Dendritic cell treated with granulocyte-macrophage colony-stimulating factor and Interleukin-4, amounts not matched to agents 40 ng/mL and 50 ng/mL, for 4 days (primary cell): Measurements from ENCODE around the gene AKR7A2.
A peak's percentile ranks its signal among the peaks of the same experiment; 100 is the strongest.

Experiments
- H3K27ac Mint-ChIP-seq: one replicate; pipeline ENCODE4 v1.8.0; 2022; ENCODE audit warnings: mild to moderate bottlenecking, mixed read lengths
- H3K27me3 Mint-ChIP-seq: one replicate; pipeline ENCODE4 v1.8.0; 2022; ENCODE audit warnings: mild to moderate bottlenecking, mixed read lengths
- H3K36me3 Mint-ChIP-seq: one replicate; pipeline ENCODE4 v1.8.0; 2022; ENCODE audit warnings: low read depth, mixed read lengths
- H3K4me1 Mint-ChIP-seq: one replicate; pipeline ENCODE4 v1.8.0; 2022; ENCODE audit warnings: low read depth, mixed read lengths
- H3K4me3 Mint-ChIP-seq: one replicate; pipeline ENCODE4 v1.8.0; 2022; ENCODE audit warnings: mild to moderate bottlenecking, moderate library complexity, mixed read lengths
- H3K9me3 Mint-ChIP-seq: one replicate; pipeline ENCODE4 v1.8.0; 2022; ENCODE audit warnings: mixed read lengths
- intact Hi-C: fragments of 100-400 bp; cut with micrococcal nuclease; formaldehyde crosslinking; loops from one replicate; pipeline ENCODE4 v1.15.0; 2022

AKR7A2 gene

GRCh38 chr1:19348441-19349198 is 36.7 kb upstream of the AKR7A2 start:
- peaks cover 85% of the 10 kb centered on the region for H3K36me3 Mint-ChIP-seq
- peak overlapping the region; percentile 32 for H3K4me3 Mint-ChIP-seq
- peak overlapping the region; percentile 89 for H3K27ac Mint-ChIP-seq
- no peaks in the 10 kb centered on the region for H3K9me3 Mint-ChIP-seq
- intact Hi-C loops: loop anchor here (5.0 kb wide), 1 partner anchor 234 kb away; no protein-coding TSS in a partner anchor
- no peaks in the 10 kb centered on the region for H3K27me3 Mint-ChIP-seq
- peaks cover 78% of the 10 kb centered on the region for H3K4me1 Mint-ChIP-seq

GRCh38 chr1:19347533-19348172 is 35.7 kb upstream of the AKR7A2 start:
- H3K27ac Mint-ChIP-seq: peak overlapping the region; percentile 89
- H3K4me3 Mint-ChIP-seq: peak overlapping the region; percentile 42
- intact Hi-C loops: loop anchor here (5.0 kb wide), 1 partner anchor 235 kb away; no protein-coding TSS in a partner anchor

GRCh38 chr1:19346026-19346425 is 34.1 kb upstream of the AKR7A2 start:
- no peak overlapping the region for H3K4me3 Mint-ChIP-seq
- peaks cover 85% of the 10 kb centered on the region for H3K36me3 Mint-ChIP-seq
- no peaks in the 10 kb centered on the region for H3K9me3 Mint-ChIP-seq
- H3K4me1 Mint-ChIP-seq: peaks cover 70% of the 10 kb centered on the region
- peak overlapping the region; percentile 69 for H3K27ac Mint-ChIP-seq
- no peaks in the 10 kb centered on the region for H3K27me3 Mint-ChIP-seq
- intact Hi-C loops: loop anchor here (5.0 kb wide), 1 partner anchor 236 kb away; no protein-coding TSS in a partner anchor

More at GRCh38 chr1:19347533-19348172, 35.7 kb upstream of the AKR7A2 start:
- Mint-ChIP-seq H3K36me3 (peaks cover 85% of the 10 kb centered on the region), H3K9me3 (no peaks in the 10 kb centered on the region), H3K4me1 (peaks cover 69% of the 10 kb centered on the region), H3K27me3 (no peaks in the 10 kb centered on the region)

GRCh38 chr1:19345391-19345790 is 33.4 kb upstream of the AKR7A2 start:
- peaks cover 70% of the 10 kb centered on the region for H3K4me1 Mint-ChIP-seq
- H3K9me3 Mint-ChIP-seq: no peaks in the 10 kb centered on the region
- H3K4me3 Mint-ChIP-seq: no peak overlapping the region
- H3K27me3 Mint-ChIP-seq: no peaks in the 10 kb centered on the region
- intact Hi-C loops: loop anchor here (2.0 to 5.0 kb wide), 2 partner anchors 237 to 307 kb away; no protein-coding TSS in a partner anchor
- H3K36me3 Mint-ChIP-seq: peaks cover 85% of the 10 kb centered on the region
- H3K27ac Mint-ChIP-seq: peak overlapping the region; percentile 69

- peak overlapping the region; percentile 69 for H3K27ac Mint-ChIP-seq
- H3K9me3 Mint-ChIP-seq: no peaks in the 10 kb centered on the region
- peaks cover 85% of the 10 kb centered on the region for H3K36me3 Mint-ChIP-seq
- peaks cover 64% of the 10 kb centered on the region for H3K4me1 Mint-ChIP-seq
- intact Hi-C loops: loop anchor here (2.0 to 5.0 kb wide), 2 partner anchors 237 to 308 kb away; no protein-coding TSS in a partner anchor
- no peaks in the 10 kb centered on the region for H3K27me3 Mint-ChIP-seq
- no peak overlapping the region for H3K4me3 Mint-ChIP-seq
These were observed 32.9 kb upstream of the AKR7A2 start for GRCh38 chr1:19344831-19345230.

- Mint-ChIP-seq H3K4me1 (peaks cover 60% of the 10 kb centered on the region), H3K27ac (peak overlapping the region; percentile 69), H3K9me3 (no peaks in the 10 kb centered on the region), H3K36me3 (peaks cover 85% of the 10 kb centered on the region), H3K4me3 (no peak overlapping the region), H3K27me3 (no peaks in the 10 kb centered on the region)
- intact Hi-C loops: loop anchor here (2.0 kb wide), 1 partner anchor 308 kb away; no protein-coding TSS in a partner anchor
These were observed 32.4 kb upstream of the AKR7A2 start for GRCh38 chr1:19344372-19344810.

GRCh38 chr1:19343617-19344350 is 31.8 kb upstream of the AKR7A2 start:
- H3K36me3 Mint-ChIP-seq: peaks cover 85% of the 10 kb centered on the region
- H3K27me3 Mint-ChIP-seq: no peaks in the 10 kb centered on the region
- intact Hi-C loops: loop anchor here (2.0 kb wide), 1 partner anchor 309 kb away; no protein-coding TSS in a partner anchor
- no peaks in the 10 kb centered on the region for H3K9me3 Mint-ChIP-seq
- H3K27ac Mint-ChIP-seq: peak overlapping the region; percentile 69
- no peak overlapping the region for H3K4me3 Mint-ChIP-seq
- H3K4me1 Mint-ChIP-seq: peaks cover 53% of the 10 kb centered on the region

GRCh38 chr1:19342894-19343616 is 31.1 kb upstream of the AKR7A2 start:
- H3K27me3 Mint-ChIP-seq: no peaks in the 10 kb centered on the region
- intact Hi-C loops: no loop called here
- no peak overlapping the region for H3K4me3 Mint-ChIP-seq
- no peak overlapping the region for H3K27ac Mint-ChIP-seq
- peaks cover 46% of the 10 kb centered on the region for H3K4me1 Mint-ChIP-seq
- peaks cover 87% of the 10 kb centered on the region for H3K36me3 Mint-ChIP-seq
- H3K9me3 Mint-ChIP-seq: no peaks in the 10 kb centered on the region

- Mint-ChIP-seq H3K4me1 (peaks cover 38% of the 10 kb centered on the region), H3K9me3 (no peaks in the 10 kb centered on the region), H3K27me3 (no peaks in the 10 kb centered on the region), H3K4me3 (no peak overlapping the region), H3K27ac (no peak overlapping the region), H3K36me3 (peaks cover 95% of the 10 kb centered on the region)
- intact Hi-C loops: no loop called here
These were observed 30.3 kb upstream of the AKR7A2 start for GRCh38 chr1:19342062-19342750.

- H3K27ac Mint-ChIP-seq: no peak overlapping the region
- no peak overlapping the region for H3K4me3 Mint-ChIP-seq
- H3K4me1 Mint-ChIP-seq: peaks cover 33% of the 10 kb centered on the region
- H3K36me3 Mint-ChIP-seq: peaks cover 100% of the 10 kb centered on the region
- H3K9me3 Mint-ChIP-seq: no peaks in the 10 kb centered on the region
- H3K27me3 Mint-ChIP-seq: no peaks in the 10 kb centered on the region
- intact Hi-C loops: no loop called here
These were observed 29.5 kb upstream of the AKR7A2 start for GRCh38 chr1:19341201-19342061.

GRCh38 chr1:19340387-19340937 is 28.5 kb upstream of the AKR7A2 start:
- Mint-ChIP-seq H3K27ac (no peak overlapping the region), H3K4me1 (peaks cover 23% of the 10 kb centered on the region), H3K4me3 (no peak overlapping the region), H3K36me3 (peaks cover 95% of the 10 kb centered on the region), H3K9me3 (no peaks in the 10 kb centered on the region), H3K27me3 (no peaks in the 10 kb centered on the region)
- intact Hi-C loops: no loop called here
